HepG2 (cell line): ENCODE measurements around the gene NID2. TPM values are rescaled to one million over a fixed set of nuclear protein-coding genes. Genes with fewer than 3 reads are reported as not detected.

ENCODE experiments used
- CREB1 ChIP-seq, 2 experiments: fragments of 450-650 bp in 1 of 2; IDR thresholded peaks; 2 replicates each; pipeline ENCODE4 v1.6.1; 2016 to 2017; ENCODE audit warnings: control low read depth in 1 of 2, mild to moderate bottlenecking in 1 of 2, missing compliant biosample characterization in 1 of 2, missing genetic modification characterization in 1 of 2
- REST ChIP-seq, 2 experiments: IDR thresholded peaks; 2 replicates each; pipeline ENCODE4 v1.6.1; 2011 to 2012; ENCODE audit warnings: low read length in 2 of 2, borderline replicate concordance in 1 of 2, low read depth in 1 of 2, mild to moderate bottlenecking in 1 of 2, moderate library complexity in 1 of 2
- TERF1 ChIP-seq: sonication (generic); formaldehyde crosslinking; IDR thresholded peaks from 2 replicates; pipeline ENCODE4 v1.8.0; 2022; ENCODE audit warnings: mild to moderate bottlenecking, missing genetic modification reagents, moderate library complexity
- ZBTB34 ChIP-seq: sonication (generic); formaldehyde crosslinking; IDR thresholded peaks from 2 replicates; pipeline ENCODE4 v1.8.0; 2022; ENCODE audit warnings: mild to moderate bottlenecking, missing genetic modification reagents
- ZNF460 ChIP-seq: sonication (generic); formaldehyde crosslinking; IDR thresholded peaks from 2 replicates; pipeline ENCODE4 v1.5.1; 2020; ENCODE audit warnings: missing genetic modification reagents, mild to moderate bottlenecking, borderline replicate concordance
- ZNF468 ChIP-seq: sonication (generic); formaldehyde crosslinking; IDR thresholded peaks from 2 replicates; pipeline ENCODE4 v1.8.0; 2022; ENCODE audit warnings: mild to moderate bottlenecking, moderate library complexity, missing genetic modification reagents
- ZNF577 ChIP-seq: sonication (generic); formaldehyde crosslinking; IDR thresholded peaks from 2 replicates; pipeline ENCODE4 v1.4.0; 2020; ENCODE audit warnings: mild to moderate bottlenecking, low read depth, missing genetic modification reagents, borderline replicate concordance
- ZSCAN25 ChIP-seq: sonication (generic); formaldehyde crosslinking; IDR thresholded peaks from 2 replicates; pipeline ENCODE4 v1.8.0; 2022; ENCODE audit warnings: mild to moderate bottlenecking, missing genetic modification reagents
- polyA plus RNA-seq, 8 experiments: library from polyadenylated mRNA; depleted of rRNA in 3 of 8; stranded (reverse) in 7 of 8; unstranded in 1 of 8; fragments of >200 nt; fragmentation: Illumina TruSeq in 4 of 8; extraction: Trizol in 4 of 8; gene quantifications; 2 replicates each; pipeline versions ENCODE4 v1.2.1 to v1.2.3, GENCODE V29; 2011 to 2016; ENCODE audit warnings: low read depth in 4 of 8, missing spikeins in 1 of 8, mixed read lengths in 1 of 8; ENCODE audit not compliant: insufficient read depth in 1 of 8
- total RNA-seq, 5 experiments: library from RNA; depleted of rRNA; stranded (reverse); fragments of >200 nt; fragmentation: Illumina TruSeq; extraction: Trizol; gene quantifications; 2 replicates each; pipeline ENCODE4 v1.2.3, GENCODE V29; 2016; ENCODE audit warnings: low read depth in 1 of 5
- TF ChIP-seq, protein P1 (sequence below): IDR thresholded peaks from 2 replicates; pipeline ENCODE4 v1.6.1; 2012; ENCODE audit warnings: inconsistent platforms
- TF ChIP-seq, protein P2 (sequence below): sonication (generic); formaldehyde crosslinking; IDR thresholded peaks from 2 replicates; pipeline ENCODE4 v1.8.1; 2022; ENCODE audit warnings: mild to moderate bottlenecking, missing genetic modification reagents

Gene NID2
- total and polyA plus RNA-seq, 2 of the 13 experiments (the other 11 are each of a cell fraction or from before 2014, with no cell fraction given): 0.11 TPM; not detected in 1

DNA sequence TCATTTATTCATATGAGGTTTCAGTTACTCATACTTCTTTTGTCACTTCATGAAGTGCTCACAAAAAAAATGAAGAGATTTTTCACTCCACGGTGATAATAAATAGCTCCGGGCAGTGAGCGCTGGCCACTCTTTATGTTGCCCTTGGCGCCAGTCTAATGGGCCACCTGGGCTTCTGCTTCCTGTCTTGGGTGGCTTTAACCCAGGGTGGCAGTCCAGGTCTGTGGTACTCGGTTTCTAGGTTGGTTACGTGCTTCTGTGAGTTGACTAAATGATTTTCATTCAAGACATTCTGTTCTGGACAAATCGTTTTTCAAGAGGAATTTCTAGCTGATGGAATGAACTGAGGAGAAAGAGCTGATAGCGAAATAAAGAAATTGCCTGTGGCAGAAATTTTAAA is 34.6 kb upstream of the NID2 start (continued):
- TF ChIP-seq CREB1 (IDR thresholded peaks at IDR 0.05) (no peak), CREB1 (CRISPR knock-in tag; IDR thresholded peaks at IDR 0.05) (no peak), ZSCAN25 (no peak), ZNF468 (CRISPR knock-in tag) (no peak), TERF1 (CRISPR knock-in tag) (no peak), ZNF577 (CRISPR knock-in tag) (no peak), ZBTB34 (CRISPR knock-in tag) (no peak), ZNF460 (CRISPR knock-in tag) (no peak), REST (IDR thresholded peaks at IDR 0.05; ENCODE audit: borderline replicate concordance in 1 of 2, low read depth in 1 of 2, low read length in 2 of 2) (no peak)
- TF ChIP-seq, protein P1, sequence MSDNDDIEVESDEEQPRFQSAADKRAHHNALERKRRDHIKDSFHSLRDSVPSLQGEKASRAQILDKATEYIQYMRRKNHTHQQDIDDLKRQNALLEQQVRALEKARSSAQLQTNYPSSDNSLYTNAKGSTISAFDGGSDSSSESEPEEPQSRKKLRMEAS: no peak
- TF ChIP-seq, protein P2, sequence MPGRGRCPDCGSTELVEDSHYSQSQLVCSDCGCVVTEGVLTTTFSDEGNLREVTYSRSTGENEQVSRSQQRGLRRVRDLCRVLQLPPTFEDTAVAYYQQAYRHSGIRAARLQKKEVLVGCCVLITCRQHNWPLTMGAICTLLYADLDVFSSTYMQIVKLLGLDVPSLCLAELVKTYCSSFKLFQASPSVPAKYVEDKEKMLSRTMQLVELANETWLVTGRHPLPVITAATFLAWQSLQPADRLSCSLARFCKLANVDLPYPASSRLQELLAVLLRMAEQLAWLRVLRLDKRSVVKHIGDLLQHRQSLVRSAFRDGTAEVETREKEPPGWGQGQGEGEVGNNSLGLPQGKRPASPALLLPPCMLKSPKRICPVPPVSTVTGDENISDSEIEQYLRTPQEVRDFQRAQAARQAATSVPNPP: no peak
